ENCODE data around the gene MAP1LC3A. TPM values are rescaled to one million over a fixed set of nuclear protein-coding genes. Genes with fewer than 3 reads are reported as not detected.

MAP1LC3A gene
- total RNA-seq, 1 experiment from 2014 or later = not detected

DNA sequence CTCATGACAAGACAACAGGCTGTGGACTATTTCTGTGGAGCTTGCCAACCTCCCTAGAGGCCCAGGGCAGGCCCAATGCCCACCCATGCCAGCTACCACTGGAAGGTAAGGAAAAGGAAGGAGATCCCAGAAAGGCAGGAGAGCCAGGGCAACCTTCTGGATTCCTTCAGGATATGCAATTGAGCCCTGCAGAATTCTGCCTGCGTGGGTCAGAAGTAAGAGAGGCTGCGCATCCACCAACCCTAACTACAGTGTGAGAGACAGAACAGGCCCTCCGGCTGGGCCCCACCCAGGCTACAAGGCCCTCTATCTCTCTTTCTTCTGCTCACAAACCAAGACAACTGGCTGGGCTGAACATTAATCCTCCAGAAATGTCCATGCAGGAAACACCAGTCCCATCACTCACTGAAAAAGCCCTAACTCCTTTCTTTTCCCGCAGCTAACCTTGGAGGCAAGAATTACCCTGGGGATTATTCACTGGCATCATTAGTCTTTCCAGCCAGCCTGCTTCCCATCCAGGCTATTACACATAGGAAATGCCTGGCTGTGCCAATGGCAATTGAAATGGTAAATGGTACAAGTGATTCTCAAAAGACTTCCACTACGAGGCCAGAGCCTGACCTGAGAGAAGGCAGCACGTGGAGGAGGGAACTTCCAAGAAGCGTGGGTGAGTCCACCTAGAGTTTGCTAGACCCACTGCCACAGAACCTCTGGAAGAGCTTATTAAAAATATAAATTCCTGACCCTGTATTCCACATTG is 15.2 kb downstream of the MAP1LC3A start:
- Histone ChIP-seq H3F3A (ENCODE audit: insufficient read depth, low read depth) (no peaks in the 10 kb centered on the region; the same call in 1 of the 2 replicates), H3K79me2 (ENCODE audit: low read depth) (no peaks in the 10 kb centered on the region), H2AFZ (no peak overlapping the region), H3K36me3 (ENCODE audit: low read depth) (no peaks in the 10 kb centered on the region), H3K27ac (no peak overlapping the region), H3K4me3 (no peak overlapping the region), H4K20me1 (ENCODE audit: insufficient read depth) (no peaks in the 10 kb centered on the region), H3K9me3 (ENCODE audit: insufficient read depth, low read depth) (no peaks in the 10 kb centered on the region), H3K4me2 (no peak overlapping the region), H3K27me3 (ENCODE audit: insufficient read depth, low read depth) (no peaks in the 10 kb centered on the region), H3K9me2 (ENCODE audit: insufficient read depth) (no peaks in the 10 kb centered on the region), H3K4me1 (replicated peaks; ENCODE audit: insufficient read depth) (peaks cover 3% of the 10 kb centered on the region; the same call in 1 of the 2 replicates)
- no TSS peak for BruUV-seq (replicated peaks)
- ChIA-PET POLR2A (ENCODE audit: unreplicated experiment) (interaction anchor here (0.6 to 0.7 kb wide), 2 partner anchors 51 to 52 kb away, joined by 6 to 10 read pairs; no protein-coding TSS in a partner anchor), CTCF (no interaction called here)
- TF ChIP-seq CTCF (conservative IDR thresholded peaks at IDR 0.05) (no peak), EZH2 (IDR thresholded peaks at IDR 0.05; ENCODE audit: low read depth) (no peak)
- intact Hi-C loops (cut with micrococcal nuclease; ENCODE audit: unreplicated experiment) = no loop called here
- DNase-seq = no peak

DNA sequence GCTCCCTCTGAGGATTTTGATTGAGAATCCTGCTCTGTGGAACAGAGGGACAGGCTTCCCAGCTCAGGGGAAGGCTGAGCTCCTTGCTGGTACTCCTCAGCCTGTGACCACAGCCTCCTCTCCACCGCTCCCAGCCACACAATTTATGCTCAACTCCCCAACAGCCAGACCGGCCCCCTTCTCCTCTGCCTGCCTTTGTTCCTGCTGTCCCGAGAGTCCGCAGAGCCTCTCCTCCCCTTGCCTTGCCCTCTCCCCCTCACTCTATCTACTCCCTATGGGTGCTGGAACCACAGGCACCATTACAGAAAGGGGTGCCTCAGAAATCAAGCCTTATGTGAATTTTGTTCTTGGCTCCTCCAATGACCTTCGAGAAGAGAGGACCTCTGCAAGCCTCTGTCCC is 15.9 kb downstream of the MAP1LC3A start:
- Histone ChIP-seq H3K4me3 (no peak overlapping the region), H2AFZ (no peak overlapping the region), H3K9me2 (ENCODE audit: insufficient read depth) (no peaks in the 10 kb centered on the region), H3K36me3 (ENCODE audit: low read depth) (no peaks in the 10 kb centered on the region), H3F3A (ENCODE audit: insufficient read depth, low read depth) (peaks cover 3% of the 10 kb centered on the region; the same call in 1 of the 2 replicates), H3K4me2 (no peak overlapping the region), H3K4me1 (replicated peaks; ENCODE audit: insufficient read depth) (peaks cover 10% of the 10 kb centered on the region; the same call in 1 of the 2 replicates), H3K79me2 (ENCODE audit: low read depth) (no peaks in the 10 kb centered on the region), H3K27me3 (ENCODE audit: insufficient read depth, low read depth) (no peaks in the 10 kb centered on the region), H4K20me1 (ENCODE audit: insufficient read depth) (no peaks in the 10 kb centered on the region), H3K27ac (no peak overlapping the region), H3K9me3 (ENCODE audit: insufficient read depth, low read depth) (no peaks in the 10 kb centered on the region)
- TF ChIP-seq CTCF (conservative IDR thresholded peaks at IDR 0.05) (no peak), EZH2 (IDR thresholded peaks at IDR 0.05; ENCODE audit: low read depth) (no peak)
- no TSS peak for BruUV-seq (replicated peaks)
- ChIA-PET POLR2A (ENCODE audit: unreplicated experiment) (no interaction called here), CTCF (no interaction called here)
- no peak for DNase-seq
- intact Hi-C loops (cut with micrococcal nuclease; ENCODE audit: unreplicated experiment) = no loop called here

DNA sequence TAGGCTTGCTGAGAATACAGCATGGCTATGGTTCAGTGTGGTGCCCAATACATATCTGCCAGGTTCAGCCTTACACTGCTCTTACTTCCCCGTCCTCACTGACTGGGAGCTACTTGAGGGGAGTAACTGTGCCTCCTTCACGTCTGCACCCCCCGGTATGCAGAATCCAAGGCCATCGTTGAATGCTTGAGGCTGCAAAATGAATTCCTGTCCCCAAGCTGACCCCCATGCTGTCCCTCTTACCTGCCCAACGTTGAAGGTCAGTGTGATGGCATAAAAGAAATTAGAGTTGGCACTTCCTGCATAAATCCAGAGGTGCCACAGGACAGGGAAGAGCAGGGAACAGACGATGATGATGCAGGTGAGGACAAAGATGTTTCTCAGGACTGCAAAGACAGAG is 16.3 kb downstream of the MAP1LC3A start:
- no peaks in the 10 kb centered on the region for H3K9me3 ChIP-seq (ENCODE audit: insufficient read depth, low read depth)
- no peak for TF ChIP-seq EZH2 (IDR thresholded peaks at IDR 0.05; ENCODE audit: low read depth)
- no peak for TF ChIP-seq CTCF (conservative IDR thresholded peaks at IDR 0.05)
- no peak overlapping the region for H2AFZ ChIP-seq
- ChIA-PET POLR2A (ENCODE audit: unreplicated experiment) (no interaction called here), CTCF (no interaction called here)
- no peak overlapping the region for H3K4me2 ChIP-seq
- intact Hi-C loops (cut with micrococcal nuclease; ENCODE audit: unreplicated experiment) = loop anchor here (5.0 kb wide), 1 partner anchor 263 kb away; no protein-coding TSS in a partner anchor
- H3K9me2 ChIP-seq (ENCODE audit: insufficient read depth) = no peaks in the 10 kb centered on the region
- H3K79me2 ChIP-seq (ENCODE audit: low read depth) = no peaks in the 10 kb centered on the region
- DNase-seq = no peak
- H3K27ac ChIP-seq = no peak overlapping the region
- no peaks in the 10 kb centered on the region for H4K20me1 ChIP-seq (ENCODE audit: insufficient read depth)
- H3F3A ChIP-seq (ENCODE audit: insufficient read depth, low read depth) = peaks cover 7% of the 10 kb centered on the region; the same call in 1 of the 2 replicates
- peaks cover 14% of the 10 kb centered on the region for H3K4me1 ChIP-seq (replicated peaks; ENCODE audit: insufficient read depth)
- H3K27me3 ChIP-seq (ENCODE audit: insufficient read depth, low read depth) = no peaks in the 10 kb centered on the region
- H3K36me3 ChIP-seq (ENCODE audit: low read depth) = no peaks in the 10 kb centered on the region
- no TSS peak for BruUV-seq (replicated peaks)
- no peak overlapping the region for H3K4me3 ChIP-seq

All from PC-9 (cell line).